Ovary (tissue), 9 donors: ENCODE results near the gene ZC3H7A. TPM values are rescaled to one million over a fixed set of nuclear protein-coding genes. Genes with fewer than 3 reads are reported as not detected.
A peak's percentile ranks its signal among the peaks of the same experiment; 100 is the strongest.

Experiments
- DNase-seq, 5 donors: peaks; one replicate each; pipeline ENCODE4 v3.0.0-alpha.2; 2019 to 2020
- H3K27ac ChIP-seq, 2 donors: fragments of 200-600 bp; one replicate each; pipeline versions ENCODE4 v1.5.1 to v1.8.0; 2019 to 2022
- H3K27me3 ChIP-seq: fragments of 200-600 bp; one replicate; pipeline ENCODE4 v1.8.0; 2022
- H3K36me3 ChIP-seq: fragments of 200-600 bp; sonication (generic); one replicate; pipeline ENCODE4 v1.5.1; 2019
- H3K4me1 ChIP-seq: one replicate; pipeline ENCODE4 v1.8.1; 2013; ENCODE audit warnings: mild to moderate bottlenecking, moderate library complexity; ENCODE audit not compliant: insufficient read depth
- H3K4me3 ChIP-seq: fragments of 200-600 bp; sonication (generic); one replicate; pipeline ENCODE4 v1.5.1; 2017
- H3K9me3 ChIP-seq, 2 donors: fragments of 200-600 bp in 1 of 2; sonication (generic) in 1 of 2; one replicate each; pipeline versions ENCODE4 v1.5.1 to v1.8.1; 2013 to 2019; ENCODE audit warnings: mild to moderate bottlenecking in 1 of 2, moderate library complexity in 1 of 2
- EP300 ChIP-seq: sonication (generic); formaldehyde crosslinking; IDR thresholded peaks from one replicate; pipeline ENCODE4 v1.6.1; 2017; ENCODE audit warnings: antibody characterized with exemption
- POLR2A ChIP-seq: fragments of 450-650 bp; IDR thresholded peaks from one replicate; pipeline ENCODE4 v1.6.1; 2017; ENCODE audit warnings: antibody characterized with exemption, mild to moderate bottlenecking, moderate library complexity
- WGBS, 3 donors: extraction: QIAGEN DNeasy Blood & Tissue Kit in 1 of 3; methylation state at CpG; one replicate each; pipeline versions ENCODE4 v1.1.5 to v1.1.7; 2013 to 2017; 5-methylcytosine and 5-hydroxymethylcytosine counted together
- intact Hi-C, 4 donors: fragments of 100-400 bp; cut with DNase I; formaldehyde crosslinking; loops; one replicate each; pipeline versions ENCODE4 v1.11.0 to v1.15.1; 2022 to 2023
- polyA plus RNA-seq, 2 donors: library from polyadenylated mRNA; stranded (reverse); fragments of 200-250 nt in 1 of 2; fragments of 350-450 nt in 1 of 2; fragmentation: Illumina TruSeq in 1 of 2; extraction: RNeasy Lipid Tissue Mini Kit (QIAGEN cat#74804) in 1 of 2; gene quantifications; one replicate each; pipeline ENCODE4 v1.2.3, GENCODE V29; 2013 to 2014
- total RNA-seq, 7 donors: library from RNA; depleted of rRNA in 2 of 7; stranded (reverse); fragments of >200 nt in 2 of 7; fragmentation: NEBNext Ultra II Directional in 3 of 7; extraction: Animal tissue kit (Norgen Biotek cat#: 25700) in 3 of 7; gene quantifications; one replicate each; pipeline versions ENCODE4 v1.1.0 to v1.2.4, GENCODE V29; 2016 to 2023
- TF ChIP-seq, protein P1 (sequence below), 3 donors: fragments of 450-650 bp in 2 of 3; fragments of 200-600 bp in 1 of 3; IDR thresholded peaks; one replicate each; pipeline versions ENCODE4 v1.5.1 to v1.8.0; 2016 to 2022; ENCODE audit warnings: antibody characterized with exemption in 3 of 3, mild to moderate bottlenecking in 1 of 3
- donor health status: DM: no; HTN: no; CAD: no; lungs with moderate emphysema.
- donor health status: DM: no; HTN: no; CAD: no.
- donor health status: Bipolar disorder and iron deficiency.
- donor health status: DM: yes; HTN: yes; CAD: no.
- donor health status: DM: no; HTN: no; CAD: no.
- donor health status: DM: yes; HTN: yes; CAD: no.

The ZC3H7A gene
- total and polyA plus RNA-seq, 9 donors, result 34.9 to 60.9 (median 50.7) TPM

GRCh38 chr16:11783319-11784037 is 13.6 kb downstream of the ZC3H7A start:
- Histone ChIP-seq H3K36me3 (no peaks in the 10 kb centered on the region), H3K9me3 (no peaks in the 10 kb centered on the region), H3K27ac (peak overlapping the region in 1 of 2 donors; percentile 70), H3K4me3 (peak overlapping the region; percentile 19), H3K4me1 (peaks cover 21% of the 10 kb centered on the region), H3K27me3 (no peaks in the 10 kb centered on the region)
- no peak for TF ChIP-seq EP300
- TF ChIP-seq POLR2A, result no peak
- TF ChIP-seq, protein P1, sequence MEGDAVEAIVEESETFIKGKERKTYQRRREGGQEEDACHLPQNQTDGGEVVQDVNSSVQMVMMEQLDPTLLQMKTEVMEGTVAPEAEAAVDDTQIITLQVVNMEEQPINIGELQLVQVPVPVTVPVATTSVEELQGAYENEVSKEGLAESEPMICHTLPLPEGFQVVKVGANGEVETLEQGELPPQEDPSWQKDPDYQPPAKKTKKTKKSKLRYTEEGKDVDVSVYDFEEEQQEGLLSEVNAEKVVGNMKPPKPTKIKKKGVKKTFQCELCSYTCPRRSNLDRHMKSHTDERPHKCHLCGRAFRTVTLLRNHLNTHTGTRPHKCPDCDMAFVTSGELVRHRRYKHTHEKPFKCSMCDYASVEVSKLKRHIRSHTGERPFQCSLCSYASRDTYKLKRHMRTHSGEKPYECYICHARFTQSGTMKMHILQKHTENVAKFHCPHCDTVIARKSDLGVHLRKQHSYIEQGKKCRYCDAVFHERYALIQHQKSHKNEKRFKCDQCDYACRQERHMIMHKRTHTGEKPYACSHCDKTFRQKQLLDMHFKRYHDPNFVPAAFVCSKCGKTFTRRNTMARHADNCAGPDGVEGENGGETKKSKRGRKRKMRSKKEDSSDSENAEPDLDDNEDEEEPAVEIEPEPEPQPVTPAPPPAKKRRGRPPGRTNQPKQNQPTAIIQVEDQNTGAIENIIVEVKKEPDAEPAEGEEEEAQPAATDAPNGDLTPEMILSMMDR (IDR thresholded peaks at IDR 0.05), result no peak
- intact Hi-C loops, result no loop called here
- WGBS, 3 donors, result 1 to 7% (median 1%) methylated on average over 5 of the region's 5 CpGs
- DNase-seq, result no peak

- peaks cover 21% of the 10 kb centered on the region for H3K4me1 ChIP-seq
- DNase-seq, result no peak
- intact Hi-C loops, result no loop called here
- no peaks in the 10 kb centered on the region for H3K9me3 ChIP-seq
- H3K4me3 ChIP-seq, result no peak overlapping the region
- 35 to 44% (median 36%) methylated on average over 5 of the region's 5 CpGs for WGBS, 3 donors
- no peaks in the 10 kb centered on the region for H3K36me3 ChIP-seq
- no peak for TF ChIP-seq POLR2A
- TF ChIP-seq, protein P1 (IDR thresholded peaks at IDR 0.05), result no peak
- TF ChIP-seq EP300, result no peak
- peak overlapping the region in 1 of 2 donors; percentile 70 for H3K27ac ChIP-seq
- no peaks in the 10 kb centered on the region for H3K27me3 ChIP-seq
Observed at GRCh38 chr16:11781773-11782172, 15.3 kb downstream of the ZC3H7A start.

DNA sequence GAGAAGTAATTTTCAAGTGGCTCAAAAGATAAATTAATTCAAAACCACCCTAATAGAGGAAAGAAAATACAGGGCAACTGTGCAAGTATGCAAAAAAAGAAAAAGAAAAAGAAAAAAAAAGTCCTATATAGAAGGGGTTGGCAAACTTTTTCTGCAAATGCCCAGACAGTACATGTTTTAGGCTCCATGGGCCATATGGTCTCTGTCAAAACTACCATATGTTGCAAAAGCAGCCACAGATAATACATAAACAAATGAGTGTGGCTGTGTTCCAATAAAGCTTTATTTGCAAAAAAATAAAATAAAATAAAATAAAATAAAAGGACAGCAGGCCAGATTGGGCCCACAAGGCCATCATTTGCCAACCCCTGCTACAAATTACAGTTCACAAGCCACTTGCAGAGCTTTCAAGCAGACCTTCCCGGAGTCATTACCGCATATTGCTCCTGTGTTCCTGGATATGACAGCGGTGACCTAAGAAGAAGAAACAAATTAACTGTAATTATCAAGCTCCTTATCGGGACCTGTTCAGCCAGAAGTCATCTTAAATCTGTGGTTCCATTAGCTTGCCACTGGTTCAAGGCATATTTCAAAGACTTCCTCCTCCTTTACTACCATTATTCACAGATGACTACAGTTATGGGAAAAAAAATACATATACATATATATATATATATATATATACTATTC is 15.9 kb downstream of the ZC3H7A start:
- H3K9me3 ChIP-seq, result no peaks in the 10 kb centered on the region
- intact Hi-C loops, result no loop called here
- WGBS, 3 donors, result 59 to 71% (median 63%) methylated on average over 4 of the region's 4 CpGs
- DNase-seq, result no peak
- H3K4me3 ChIP-seq, result no peak overlapping the region
- H3K27ac ChIP-seq, result no peak overlapping the region
- H3K36me3 ChIP-seq, result no peaks in the 10 kb centered on the region
- H3K27me3 ChIP-seq, result no peaks in the 10 kb centered on the region
- H3K4me1 ChIP-seq, result peaks cover 20% of the 10 kb centered on the region
- TF ChIP-seq, protein P1 (IDR thresholded peaks at IDR 0.05), result no peak
- TF ChIP-seq POLR2A, result no peak
- no peak for TF ChIP-seq EP300

DNA sequence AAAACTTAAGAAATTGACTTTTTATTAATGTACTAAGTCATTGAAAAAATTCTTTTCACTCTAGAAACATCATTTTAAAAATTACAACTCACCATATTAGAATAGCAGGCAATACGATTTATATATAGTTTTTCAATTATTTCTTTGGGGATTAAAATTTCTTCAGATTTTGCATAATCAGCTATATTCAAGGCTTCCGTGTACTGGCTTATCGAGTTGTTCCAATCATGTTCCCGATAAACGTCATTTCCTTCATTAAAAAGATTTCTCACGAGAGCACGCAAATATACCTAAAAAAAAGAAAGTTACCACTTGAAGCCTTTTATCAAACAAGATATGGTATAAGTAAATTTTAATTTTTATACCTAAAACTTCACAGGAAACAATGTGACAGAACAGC is 18.0 kb downstream of the ZC3H7A start:
- H3K4me3 ChIP-seq, result no peak overlapping the region
- H3K9me3 ChIP-seq, result no peaks in the 10 kb centered on the region
- H3K27ac ChIP-seq, result no peak overlapping the region
- no peak for TF ChIP-seq POLR2A
- TF ChIP-seq, protein P1 (IDR thresholded peaks at IDR 0.05), result no peak
- no peak for TF ChIP-seq EP300
- H3K36me3 ChIP-seq, result no peaks in the 10 kb centered on the region
- no peak for DNase-seq
- no peaks in the 10 kb centered on the region for H3K27me3 ChIP-seq
- intact Hi-C loops, result no loop called here
- H3K4me1 ChIP-seq, result peaks cover 16% of the 10 kb centered on the region
- 95 to 97% (median 96%) methylated on average over 7 of the region's 7 CpGs for WGBS, 3 donors
